Measurements from ENCODE around the gene PID1.

The PID1 gene

DNA sequence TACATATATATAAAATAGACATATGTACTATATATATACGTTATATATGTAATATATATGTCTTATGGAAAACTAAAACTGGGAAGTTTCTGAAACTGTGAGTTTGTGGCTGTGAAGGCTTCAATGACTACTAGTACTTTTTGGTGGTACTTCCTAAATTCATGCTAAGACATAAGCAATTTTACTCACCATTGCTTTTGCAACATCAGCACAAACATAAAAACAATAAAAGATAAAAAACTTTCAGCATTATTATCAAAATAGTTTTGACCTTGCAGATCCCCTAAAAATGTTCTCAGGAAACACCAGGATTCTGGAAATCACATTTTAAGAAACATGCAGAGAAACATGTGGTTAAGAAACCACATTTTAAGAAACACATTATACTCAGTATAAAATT is 269.9 kb downstream of the PID1 start:
- no peaks in the 10 kb centered on the region for H4K20me1 ChIP-seq (ENCODE audit: insufficient read depth, low read length)
- no peak for DNase-seq
- H3K9me3 ChIP-seq (replicated peaks; ENCODE audit: insufficient read depth, low read length), result no peaks in the 10 kb centered on the region
- no peaks in the 10 kb centered on the region for H3K4me1 ChIP-seq (ENCODE audit: low read length)
- no peaks in the 10 kb centered on the region for H3K9me2 ChIP-seq (replicated peaks; ENCODE audit: insufficient read depth, low read length)
- H3K4me3 ChIP-seq (ENCODE audit: low read length), result no peak overlapping the region
- no peaks in the 10 kb centered on the region for H3K79me2 ChIP-seq (ENCODE audit: low read length)
- no peak overlapping the region for H3K9ac ChIP-seq (ENCODE audit: low read length)
- no peaks in the 10 kb centered on the region for H3K36me3 ChIP-seq (replicated peaks; ENCODE audit: insufficient read depth, low read length)
- H3K27ac ChIP-seq (ENCODE audit: low read length), result no peak overlapping the region
- H3F3A ChIP-seq (ENCODE audit: insufficient read depth, low read length), result no peaks in the 10 kb centered on the region
- TF ChIP-seq EZH2phosphoT487 (IDR thresholded peaks at IDR 0.05; ENCODE audit: low read length), result no peak
- H3K4me2 ChIP-seq (ENCODE audit: low read depth, low read length), result no peak overlapping the region
- H2AFZ ChIP-seq (ENCODE audit: low read length), result no peak overlapping the region
- no peaks in the 10 kb centered on the region for H3K27me3 ChIP-seq (replicated peaks; ENCODE audit: insufficient read depth, low read length)

DNA sequence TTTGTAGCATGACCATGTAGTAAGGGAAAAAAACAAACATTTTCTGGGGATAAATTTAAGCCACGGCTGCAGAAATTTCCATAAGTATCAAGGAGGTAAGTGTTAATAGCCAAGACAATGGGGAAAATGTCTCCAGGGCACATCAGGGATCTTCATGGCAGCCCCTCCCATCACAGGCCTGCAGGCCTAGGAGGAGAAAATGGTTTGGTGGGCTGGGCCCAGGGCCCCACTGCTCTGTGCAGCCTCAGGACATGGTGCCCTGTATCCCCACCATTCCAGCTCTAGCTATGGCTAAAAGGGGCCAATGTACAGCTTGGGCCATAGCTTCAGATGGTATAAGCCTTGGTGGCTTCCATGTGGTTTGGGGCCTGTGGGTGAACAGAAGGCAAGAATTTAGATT is 271.8 kb downstream of the PID1 start:
- Histone ChIP-seq H3K9me3 (replicated peaks; ENCODE audit: insufficient read depth, low read length) (no peaks in the 10 kb centered on the region), H3K4me2 (ENCODE audit: low read depth, low read length) (no peak overlapping the region), H3F3A (ENCODE audit: insufficient read depth, low read length) (no peaks in the 10 kb centered on the region), H3K9me2 (replicated peaks; ENCODE audit: insufficient read depth, low read length) (no peaks in the 10 kb centered on the region), H3K4me3 (ENCODE audit: low read length) (no peak overlapping the region), H3K27me3 (replicated peaks; ENCODE audit: insufficient read depth, low read length) (no peaks in the 10 kb centered on the region), H3K27ac (ENCODE audit: low read length) (no peak overlapping the region), H3K9ac (ENCODE audit: low read length) (no peak overlapping the region), H4K20me1 (ENCODE audit: insufficient read depth, low read length) (no peaks in the 10 kb centered on the region), H3K79me2 (ENCODE audit: low read length) (no peaks in the 10 kb centered on the region), H2AFZ (ENCODE audit: low read length) (no peak overlapping the region), H3K36me3 (replicated peaks; ENCODE audit: insufficient read depth, low read length) (no peaks in the 10 kb centered on the region), H3K4me1 (ENCODE audit: low read length) (no peaks in the 10 kb centered on the region)
- no peak for TF ChIP-seq CTCF (IDR thresholded peaks at IDR 0.05; ENCODE audit: low read length)
- no peak for TF ChIP-seq EZH2phosphoT487 (IDR thresholded peaks at IDR 0.05; ENCODE audit: low read length)
- TF ChIP-seq EZH2 (optimal IDR thresholded peaks at IDR 0.05; ENCODE audit: low read depth, low read length), result no peak
- no peak for DNase-seq

DNA sequence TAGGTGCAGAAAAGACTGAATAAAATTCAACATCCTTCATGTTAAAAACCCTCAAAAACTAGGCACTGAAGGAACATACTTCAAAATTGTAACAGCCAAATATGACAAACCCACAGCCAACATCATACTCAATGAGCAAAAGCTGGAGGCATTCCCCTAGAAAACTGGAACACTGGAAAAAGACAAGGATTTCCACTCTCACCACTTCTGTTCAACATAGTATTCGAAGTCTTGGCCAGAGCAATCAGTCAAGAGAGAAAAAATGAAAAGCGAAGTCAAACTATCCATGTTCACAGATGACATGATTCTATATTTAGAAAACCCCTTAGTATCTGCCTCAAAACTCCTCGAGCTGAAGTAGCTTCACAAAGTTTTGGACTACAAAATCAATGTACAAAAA is 282.3 kb downstream of the PID1 start:
- H4K20me1 ChIP-seq (ENCODE audit: insufficient read depth, low read length), result no peaks in the 10 kb centered on the region
- H3K4me3 ChIP-seq (ENCODE audit: low read length), result no peak overlapping the region
- no peaks in the 10 kb centered on the region for H3K9me3 ChIP-seq (replicated peaks; ENCODE audit: insufficient read depth, low read length)
- H3K9me2 ChIP-seq (replicated peaks; ENCODE audit: insufficient read depth, low read length), result no peaks in the 10 kb centered on the region
- no peak overlapping the region for H3K27ac ChIP-seq (ENCODE audit: low read length)
- no peaks in the 10 kb centered on the region for H3K79me2 ChIP-seq (ENCODE audit: low read length)
- H3F3A ChIP-seq (ENCODE audit: insufficient read depth, low read length), result no peaks in the 10 kb centered on the region
- H3K4me1 ChIP-seq (ENCODE audit: low read length), result no peaks in the 10 kb centered on the region
- H3K9ac ChIP-seq (ENCODE audit: low read length), result no peak overlapping the region
- no peaks in the 10 kb centered on the region for H3K27me3 ChIP-seq (replicated peaks; ENCODE audit: insufficient read depth, low read length)
- DNase-seq, result no peak
- no peak for TF ChIP-seq CTCF (IDR thresholded peaks at IDR 0.05; ENCODE audit: low read length)
- no peak for TF ChIP-seq EZH2 (optimal IDR thresholded peaks at IDR 0.05; ENCODE audit: low read depth, low read length)
- no peak for TF ChIP-seq EZH2phosphoT487 (IDR thresholded peaks at IDR 0.05; ENCODE audit: low read length)
- H2AFZ ChIP-seq (ENCODE audit: low read length), result no peak overlapping the region
- no peaks in the 10 kb centered on the region for H3K36me3 ChIP-seq (replicated peaks; ENCODE audit: insufficient read depth, low read length)
- no peak overlapping the region for H3K4me2 ChIP-seq (ENCODE audit: low read depth, low read length)

DNA sequence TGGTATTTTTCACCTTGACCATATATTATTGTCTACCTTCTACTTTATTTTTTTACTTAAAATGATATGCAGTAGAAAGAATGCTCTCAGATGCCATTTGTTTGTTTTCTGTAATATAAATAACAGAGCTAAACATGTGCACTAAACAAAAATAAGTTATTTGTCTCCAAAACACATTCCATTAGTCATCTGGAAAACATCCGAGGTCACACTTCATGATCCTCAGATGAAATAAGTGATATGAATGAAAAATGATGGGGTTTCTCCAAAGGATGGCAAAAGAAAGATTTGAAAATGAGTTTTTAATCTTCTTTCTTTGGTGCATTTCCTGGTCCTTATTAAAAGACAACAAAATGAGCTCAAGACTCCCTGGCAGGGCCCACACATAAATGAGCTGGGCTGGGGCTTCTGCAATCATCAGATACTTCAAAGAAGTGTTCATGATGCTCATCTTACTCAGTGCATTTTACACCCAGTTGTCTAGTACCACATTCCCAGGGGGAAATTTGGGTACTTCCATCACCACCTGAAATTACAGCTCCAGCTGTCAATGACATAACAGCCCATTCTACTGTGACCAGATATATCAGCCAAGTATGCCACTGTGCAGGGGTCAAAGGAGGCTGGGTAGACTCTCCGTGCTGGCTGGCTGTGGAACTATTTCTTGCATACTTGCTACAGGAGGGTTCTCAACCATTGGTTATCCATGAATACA is 283.5 kb downstream of the PID1 start:
- no peak for TF ChIP-seq EZH2phosphoT487 (IDR thresholded peaks at IDR 0.05; ENCODE audit: low read length)
- no peak for TF ChIP-seq EZH2 (optimal IDR thresholded peaks at IDR 0.05; ENCODE audit: low read depth, low read length)
- no peak for TF ChIP-seq CTCF (IDR thresholded peaks at IDR 0.05; ENCODE audit: low read length)
- no peaks in the 10 kb centered on the region for H3K9me3 ChIP-seq (replicated peaks; ENCODE audit: insufficient read depth, low read length)

More for the DNA sequence above, 283.5 kb downstream of the PID1 start:
- no peaks in the 10 kb centered on the region for H3F3A ChIP-seq (ENCODE audit: insufficient read depth, low read length)
- H3K27ac ChIP-seq (ENCODE audit: low read length), result no peak overlapping the region
- H3K9me2 ChIP-seq (replicated peaks; ENCODE audit: insufficient read depth, low read length), result no peaks in the 10 kb centered on the region
- no peak overlapping the region for H3K4me3 ChIP-seq (ENCODE audit: low read length)
- H3K27me3 ChIP-seq (replicated peaks; ENCODE audit: insufficient read depth, low read length), result no peaks in the 10 kb centered on the region
- no peaks in the 10 kb centered on the region for H3K4me1 ChIP-seq (ENCODE audit: low read length)
- H3K36me3 ChIP-seq (replicated peaks; ENCODE audit: insufficient read depth, low read length), result no peaks in the 10 kb centered on the region
- H3K9ac ChIP-seq (ENCODE audit: low read length), result no peak overlapping the region
- H4K20me1 ChIP-seq (ENCODE audit: insufficient read depth, low read length), result no peaks in the 10 kb centered on the region
- no peaks in the 10 kb centered on the region for H3K79me2 ChIP-seq (ENCODE audit: low read length)
- H3K4me2 ChIP-seq (ENCODE audit: low read depth, low read length), result no peak overlapping the region
- DNase-seq, result no peak
- no peak overlapping the region for H2AFZ ChIP-seq (ENCODE audit: low read length)
